CD4-positive, alpha-beta memory T cell (primary cell): ENCODE results near the gene SLC43A2. TPM values are rescaled to one million over a fixed set of nuclear protein-coding genes. Genes with fewer than 3 reads are reported as not detected.
A peak's percentile ranks its signal among the peaks of the same experiment; 100 is the strongest.

Source experiments
- CTCF ChIA-PET: fragments of 350-600 bp; sonication (Branson Sonifier 250); formaldehyde crosslinking; loops from one replicate; lab custom pipeline; 2021; ENCODE audit warnings: inconsistent platforms; ENCODE audit not compliant: partially characterized antibody; lab: Charles Lee
- POLR2A ChIA-PET: fragments of 350-600 bp; sonication (Branson Sonifier 250); formaldehyde crosslinking; loops from one replicate; lab custom pipeline; 2021; ENCODE audit not compliant: partially characterized antibody; lab: Charles Lee
- DNase-seq, 5 donors: peaks; one replicate each; pipeline versions ENCODE4 v3.0.0 to v3.0.0-alpha.2; 2020 to 2022; ENCODE audit warnings: mixed read lengths in 1 of 5
- H3K27ac ChIP-seq: one replicate; pipeline ENCODE4 v1.7.0; 2013; ENCODE audit warnings: low read depth, low read length
- H3K27me3 ChIP-seq: 2 replicates; pipeline ENCODE4 v1.7.0; 2013; ENCODE audit warnings: mild to moderate bottlenecking, low read length, moderate library complexity; ENCODE audit not compliant: insufficient read depth
- H3K36me3 ChIP-seq: 2 replicates; pipeline ENCODE4 v1.7.0; 2013; ENCODE audit warnings: mild to moderate bottlenecking, low read length, moderate library complexity; ENCODE audit not compliant: insufficient read depth
- H3K4me1 ChIP-seq: 2 replicates; pipeline ENCODE4 v1.7.0; 2013; ENCODE audit warnings: mild to moderate bottlenecking, low read length, moderate library complexity; ENCODE audit not compliant: insufficient read depth
- H3K4me3 ChIP-seq, 2 donors: one replicate each; pipeline ENCODE4 v1.7.0; 2013; ENCODE audit warnings: low read length in 2 of 2, mild to moderate bottlenecking in 1 of 2
- H3K9me3 ChIP-seq, 2 donors: one replicate each; pipeline ENCODE4 v1.7.0; 2013; ENCODE audit warnings: low read length in 2 of 2, control low read depth in 1 of 2; ENCODE audit not compliant: control insufficient read depth in 1 of 2
- H3K27ac Mint-ChIP-seq, 7 donors: one replicate each; pipeline ENCODE4 v1.8.0; 2020 to 2021; ENCODE audit warnings: mixed read lengths in 7 of 7, mild to moderate bottlenecking in 6 of 7, inconsistent platforms in 3 of 7, moderate library complexity in 3 of 7
- H3K27me3 Mint-ChIP-seq, 2 donors: one replicate each; pipeline ENCODE4 v1.8.0; 2020 to 2021; ENCODE audit warnings: mixed read lengths in 2 of 2
- H3K36me3 Mint-ChIP-seq, 2 donors: one replicate each; pipeline ENCODE4 v1.8.0; 2020 to 2021; ENCODE audit warnings: mixed read lengths in 2 of 2, inconsistent platforms in 1 of 2, mild to moderate bottlenecking in 1 of 2
- H3K4me1 Mint-ChIP-seq, 4 donors: one replicate each; pipeline ENCODE4 v1.8.0; 2020 to 2021; ENCODE audit warnings: mixed read lengths in 4 of 4, mild to moderate bottlenecking in 1 of 4
- H3K4me3 Mint-ChIP-seq, 8 donors: one replicate each; pipeline ENCODE4 v1.8.0; 2020 to 2021; ENCODE audit warnings: mixed read lengths in 8 of 8, mild to moderate bottlenecking in 7 of 8, moderate library complexity in 6 of 8, inconsistent platforms in 3 of 8
- H3K9me3 Mint-ChIP-seq, 8 donors: one replicate each; pipeline ENCODE4 v1.8.0; 2020 to 2021; ENCODE audit warnings: mixed read lengths in 8 of 8, mild to moderate bottlenecking in 5 of 8, inconsistent platforms in 3 of 8, moderate library complexity in 1 of 8
- intact Hi-C: fragments of 100-400 bp; cut with micrococcal nuclease; formaldehyde crosslinking; loops from one replicate; pipeline ENCODE4 v1.15.1; 2023
- polyA plus RNA-seq, 2 donors: library from polyadenylated mRNA; unstranded; fragments of 300-500 nt; fragmentation: Illumina TruSeq; gene quantifications; one replicate each; pipeline ENCODE4 v1.2.3, GENCODE V29; 2021
- total RNA-seq, 2 experiments: library from RNA; stranded (reverse); gene quantifications; one replicate each; pipeline ENCODE4 v1.2.3, GENCODE V29; 2021

The SLC43A2 gene
- total and polyA plus RNA-seq, 4 experiments from 2014 or later = 0.56 to 3.3 (median 1.3) TPM

GRCh38 chr17:1548032-1548431, 80.6 kb downstream of the SLC43A2 start:
- H3K36me3 ChIP-seq = peaks cover 27% of the 10 kb centered on the region
- H3K27me3 ChIP-seq = no peaks in the 10 kb centered on the region
- H3K9me3 ChIP-seq = no peaks in the 10 kb centered on the region
- ChIA-PET POLR2A (no interaction called here), CTCF (no interaction called here)
- intact Hi-C loops = no loop called here
- Mint-ChIP-seq H3K27me3 (no peaks in the 10 kb centered on the region), H3K36me3 (peaks cover 35 to 67% of the 10 kb centered on the region in 2 donors), H3K27ac (peak overlapping the region in 2 of 7 donors; percentile 35 to 47), H3K9me3 (no peaks in the 10 kb centered on the region), H3K4me1 (peaks cover 0 to 4% (median under 1%) of the 10 kb centered on the region in 4 donors), H3K4me3 (no peak overlapping the region)
- no peaks in the 10 kb centered on the region for H3K4me1 ChIP-seq
- no peak overlapping the region for H3K27ac ChIP-seq
- no peak for DNase-seq
- H3K4me3 ChIP-seq = no peak overlapping the region

GRCh38 chr17:1546292-1546922, 82.2 kb downstream of the SLC43A2 start:
- Histone ChIP-seq H3K9me3 (no peaks in the 10 kb centered on the region), H3K27me3 (no peaks in the 10 kb centered on the region), H3K27ac (no peak overlapping the region), H3K4me1 (no peaks in the 10 kb centered on the region), H3K4me3 (no peak overlapping the region), H3K36me3 (peaks cover 29% of the 10 kb centered on the region)
- Mint-ChIP-seq H3K4me1 (peaks cover 0 to 4% (median under 1%) of the 10 kb centered on the region in 4 donors), H3K9me3 (no peaks in the 10 kb centered on the region), H3K27me3 (no peaks in the 10 kb centered on the region), H3K4me3 (no peak overlapping the region), H3K27ac (peak overlapping the region in 1 of 7 donors; percentile 4), H3K36me3 (peaks cover 34 to 65% of the 10 kb centered on the region in 2 donors)
- POLR2A ChIA-PET = no interaction called here
- CTCF ChIA-PET = no interaction called here
- no peak for DNase-seq
- intact Hi-C loops = no loop called here

GRCh38 chr17:1545618-1546017, 83.0 kb downstream of the SLC43A2 start:
- no peaks in the 10 kb centered on the region for H3K27me3 ChIP-seq
- H3K9me3 ChIP-seq = no peaks in the 10 kb centered on the region
- Mint-ChIP-seq H3K9me3 (no peaks in the 10 kb centered on the region), H3K27me3 (no peaks in the 10 kb centered on the region), H3K4me3 (no peak overlapping the region), H3K4me1 (peaks cover 0 to 4% (median 0%) of the 10 kb centered on the region in 4 donors), H3K36me3 (peaks cover 34 to 64% of the 10 kb centered on the region in 2 donors), H3K27ac (peak overlapping the region in 2 of 7 donors; percentile 79 to 83)
- H3K27ac ChIP-seq = no peak overlapping the region
- ChIA-PET POLR2A (no interaction called here), CTCF (no interaction called here)
- DNase-seq = no peak
- H3K4me1 ChIP-seq = no peaks in the 10 kb centered on the region
- H3K36me3 ChIP-seq = peaks cover 27% of the 10 kb centered on the region
- H3K4me3 ChIP-seq = no peak overlapping the region
- intact Hi-C loops = no loop called here

- ChIA-PET POLR2A (no interaction called here), CTCF (no interaction called here)
- peaks cover 39% of the 10 kb centered on the region for H3K36me3 ChIP-seq
- no peaks in the 10 kb centered on the region for H3K9me3 ChIP-seq
- H3K36me3 Mint-ChIP-seq = peaks cover 35 to 69% of the 10 kb centered on the region in 2 donors
- no peaks in the 10 kb centered on the region for H3K27me3 ChIP-seq
- DNase-seq = no peak
- H3K4me1 ChIP-seq = no peaks in the 10 kb centered on the region
- no peak overlapping the region for H3K4me3 ChIP-seq
- no peaks in the 10 kb centered on the region for H3K27me3 Mint-ChIP-seq
- no peak overlapping the region for H3K4me3 Mint-ChIP-seq
- peaks cover 0 to 4% (median 0%) of the 10 kb centered on the region in 4 donors for H3K4me1 Mint-ChIP-seq
- no peak overlapping the region for H3K27ac Mint-ChIP-seq
- H3K27ac ChIP-seq = no peak overlapping the region
- no peaks in the 10 kb centered on the region for H3K9me3 Mint-ChIP-seq
- intact Hi-C loops = no loop called here
Observed at GRCh38 chr17:1542316-1542715, 86.3 kb downstream of the SLC43A2 start.

- Histone ChIP-seq H3K27ac (no peak overlapping the region), H3K4me1 (no peaks in the 10 kb centered on the region), H3K4me3 (no peak overlapping the region), H3K27me3 (no peaks in the 10 kb centered on the region), H3K36me3 (peaks cover 39% of the 10 kb centered on the region), H3K9me3 (no peaks in the 10 kb centered on the region)
- Mint-ChIP-seq H3K36me3 (peaks cover 35 to 65% of the 10 kb centered on the region in 2 donors), H3K4me3 (no peak overlapping the region), H3K27ac (peak overlapping the region in 3 of 7 donors; percentile 12 to 71 (median 42)), H3K9me3 (no peaks in the 10 kb centered on the region), H3K4me1 (peaks cover 0 to 4% (median 0%) of the 10 kb centered on the region in 4 donors), H3K27me3 (no peaks in the 10 kb centered on the region)
- POLR2A ChIA-PET = no interaction called here
- CTCF ChIA-PET = no interaction called here
- no peak for DNase-seq
- intact Hi-C loops = no loop called here
Observed at GRCh38 chr17:1541367-1541904, 87.2 kb downstream of the SLC43A2 start.

- peak overlapping the region in 1 of 7 donors; percentile 68 for H3K27ac Mint-ChIP-seq
- Histone ChIP-seq H3K36me3 (peaks cover 47% of the 10 kb centered on the region), H3K4me3 (no peak overlapping the region), H3K27ac (no peak overlapping the region), H3K9me3 (no peaks in the 10 kb centered on the region), H3K4me1 (no peaks in the 10 kb centered on the region), H3K27me3 (no peaks in the 10 kb centered on the region)
- H3K4me1 Mint-ChIP-seq = no peaks in the 10 kb centered on the region
- DNase-seq = no peak
- ChIA-PET CTCF (interaction anchor here (0.9 kb wide), 1 partner anchor 22 kb away, joined by 3 read pairs; no protein-coding TSS in a partner anchor), POLR2A (no interaction called here)
- no peaks in the 10 kb centered on the region for H3K27me3 Mint-ChIP-seq
- intact Hi-C loops = no loop called here
- no peak overlapping the region for H3K4me3 Mint-ChIP-seq
- peaks cover 35 to 62% of the 10 kb centered on the region in 2 donors for H3K36me3 Mint-ChIP-seq
- no peaks in the 10 kb centered on the region for H3K9me3 Mint-ChIP-seq
Observed at GRCh38 chr17:1539811-1540210, 88.8 kb downstream of the SLC43A2 start.

- Histone ChIP-seq H3K9me3 (no peaks in the 10 kb centered on the region), H3K4me1 (no peaks in the 10 kb centered on the region), H3K27ac (no peak overlapping the region), H3K4me3 (no peak overlapping the region), H3K36me3 (peaks cover 50% of the 10 kb centered on the region), H3K27me3 (no peaks in the 10 kb centered on the region)
- intact Hi-C loops = no loop called here
- ChIA-PET POLR2A (interaction anchor here (0.6 kb wide), 1 partner anchor 83 kb away, joined by 3 read pairs; no protein-coding TSS in a partner anchor), CTCF (interaction anchor here (1.8 kb wide), 1 partner anchor 171 kb away, joined by 3 read pairs; no protein-coding TSS in a partner anchor)
- H3K4me3 Mint-ChIP-seq = no peak overlapping the region
- no peak for DNase-seq
- peak overlapping the region in 2 of 7 donors; percentile 42 to 71 for H3K27ac Mint-ChIP-seq
- H3K27me3 Mint-ChIP-seq = no peaks in the 10 kb centered on the region
- peaks cover 28 to 57% of the 10 kb centered on the region in 2 donors for H3K36me3 Mint-ChIP-seq
- peaks cover 0 to 4% (median under 1%) of the 10 kb centered on the region in 4 donors for H3K4me1 Mint-ChIP-seq
- H3K9me3 Mint-ChIP-seq = no peaks in the 10 kb centered on the region
Observed at GRCh38 chr17:1535737-1536136, 92.9 kb downstream of the SLC43A2 start.
